ENCODE measurements around the gene NTM.

- no peak for TF ChIP-seq EZH2phosphoT487 (IDR thresholded peaks at IDR 0.05; ENCODE audit: low read depth, severe bottlenecking, unreplicated experiment)
- TF ChIP-seq CTCF (IDR thresholded peaks at IDR 0.05; ENCODE audit: poor library complexity), result no peak
Measured at GRCh38 chr11:131945706-131946105, 575.3 kb downstream of the NTM start.

All from hepatocyte (in vitro differentiated cells).